Lower lobe of right lung (tissue), 2 donors: Measurements from ENCODE around the gene ADGRG6. TPM values are rescaled to one million over a fixed set of nuclear protein-coding genes. Genes with fewer than 3 reads are reported as not detected.
"Not testable (repeated sequence)": the region's sequence is repeated elsewhere in the genome, so short reads cannot be mapped to it uniquely, and the experiment has no call there.

ENCODE experiments used
- ATAC-seq, 2 donors: fragments of 200-7000 bp; cut with Tn5 transposase; one replicate each; pipeline ENCODE4 v1.9.1; 2020 to 2022; ENCODE audit warnings: mild to moderate bottlenecking in 2 of 2, moderate library complexity in 2 of 2
- DNase-seq: peaks from one replicate; pipeline ENCODE4 v3.0.0-alpha.2; 2020
- H3K27ac ChIP-seq: fragments of 200-600 bp; one replicate; pipeline ENCODE4 v1.8.0; 2022
- H3K27me3 ChIP-seq: fragments of 200-600 bp; one replicate; pipeline ENCODE4 v1.8.0; 2022; ENCODE audit warnings: low read depth
- H3K36me3 ChIP-seq: fragments of 200-600 bp; one replicate; pipeline ENCODE4 v1.8.0; 2022; ENCODE audit warnings: mild to moderate bottlenecking
- H3K4me1 ChIP-seq: fragments of 200-600 bp; one replicate; pipeline ENCODE4 v1.8.0; 2022
- H3K4me3 ChIP-seq: fragments of 200-600 bp; one replicate; pipeline ENCODE4 v1.8.0; 2022; ENCODE audit warnings: mild to moderate bottlenecking
- H3K9me3 ChIP-seq: fragments of 200-600 bp; one replicate; pipeline ENCODE4 v1.8.0; 2022
- intact Hi-C: fragments of 100-400 bp; cut with DNase I; formaldehyde crosslinking; loops from one replicate; pipeline ENCODE4 v1.11.0; 2022
- total RNA-seq: library from RNA; stranded (reverse); fragmentation: NEBNext Ultra II Directional; extraction: Animal tissue kit (Norgen Biotek cat#: 25700); gene quantifications from one replicate; pipeline ENCODE4 v1.2.1, GENCODE V29; 2021
- TF ChIP-seq, protein P1 (sequence below): fragments of 200-600 bp; IDR thresholded peaks from one replicate; pipeline ENCODE4 v1.8.0; 2022; ENCODE audit warnings: antibody characterized with exemption, mild to moderate bottlenecking
- donor health status: DM: no; HTN: yes; CAD: no; lungs with severe emphysema.

Gene ADGRG6
- total RNA-seq, 1 donor from 2014 or later = 35.7 TPM

GRCh38 chr6:142452993-142453392 lies 151.2 kb downstream of the ADGRG6 start:
- H3K9me3 ChIP-seq = no peaks in the 10 kb centered on the region
- no peak for ATAC-seq
- H3K4me1 ChIP-seq = no peaks in the 10 kb centered on the region
- no peaks in the 10 kb centered on the region for H3K27me3 ChIP-seq
- no peak overlapping the region for H3K27ac ChIP-seq
- H3K4me3 ChIP-seq = no peak overlapping the region
- TF ChIP-seq, protein P1, sequence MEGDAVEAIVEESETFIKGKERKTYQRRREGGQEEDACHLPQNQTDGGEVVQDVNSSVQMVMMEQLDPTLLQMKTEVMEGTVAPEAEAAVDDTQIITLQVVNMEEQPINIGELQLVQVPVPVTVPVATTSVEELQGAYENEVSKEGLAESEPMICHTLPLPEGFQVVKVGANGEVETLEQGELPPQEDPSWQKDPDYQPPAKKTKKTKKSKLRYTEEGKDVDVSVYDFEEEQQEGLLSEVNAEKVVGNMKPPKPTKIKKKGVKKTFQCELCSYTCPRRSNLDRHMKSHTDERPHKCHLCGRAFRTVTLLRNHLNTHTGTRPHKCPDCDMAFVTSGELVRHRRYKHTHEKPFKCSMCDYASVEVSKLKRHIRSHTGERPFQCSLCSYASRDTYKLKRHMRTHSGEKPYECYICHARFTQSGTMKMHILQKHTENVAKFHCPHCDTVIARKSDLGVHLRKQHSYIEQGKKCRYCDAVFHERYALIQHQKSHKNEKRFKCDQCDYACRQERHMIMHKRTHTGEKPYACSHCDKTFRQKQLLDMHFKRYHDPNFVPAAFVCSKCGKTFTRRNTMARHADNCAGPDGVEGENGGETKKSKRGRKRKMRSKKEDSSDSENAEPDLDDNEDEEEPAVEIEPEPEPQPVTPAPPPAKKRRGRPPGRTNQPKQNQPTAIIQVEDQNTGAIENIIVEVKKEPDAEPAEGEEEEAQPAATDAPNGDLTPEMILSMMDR = no peak
- no peak for DNase-seq
- no peaks in the 10 kb centered on the region for H3K36me3 ChIP-seq
- intact Hi-C loops = no loop called here

DNA sequence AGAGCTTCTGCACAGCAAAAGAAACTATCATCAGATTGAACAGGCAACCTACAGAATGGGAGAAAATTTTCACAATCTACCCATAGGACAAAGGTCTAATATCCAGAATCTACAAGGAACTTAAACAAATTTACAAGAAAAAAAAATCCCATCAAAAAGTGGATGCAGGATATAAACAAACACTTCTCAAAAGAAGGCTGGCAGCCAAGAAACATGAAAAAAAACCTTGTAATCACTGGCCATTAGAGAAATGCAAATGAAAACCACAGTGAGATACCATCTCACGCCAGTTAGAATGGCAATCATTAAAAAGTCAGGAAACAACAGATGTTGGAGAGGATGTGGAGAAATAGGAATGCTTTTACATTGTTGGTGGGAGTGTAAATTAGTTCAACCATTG lies 152.4 kb downstream of the ADGRG6 start:
- H3K4me3 ChIP-seq, H3K27me3 ChIP-seq, H3K27ac ChIP-seq, H3K36me3 ChIP-seq, H3K4me1 ChIP-seq, DNase-seq, intact Hi-C loops, H3K9me3 ChIP-seq, ATAC-seq: not testable (repeated sequence)

GRCh38 chr6:142454848-142455247 lies 153.0 kb downstream of the ADGRG6 start:
- intact Hi-C loops, H3K9me3 ChIP-seq, DNase-seq, ATAC-seq, H3K27ac ChIP-seq, H3K4me3 ChIP-seq, H3K4me1 ChIP-seq, H3K27me3 ChIP-seq, H3K36me3 ChIP-seq: not testable (repeated sequence)

DNA sequence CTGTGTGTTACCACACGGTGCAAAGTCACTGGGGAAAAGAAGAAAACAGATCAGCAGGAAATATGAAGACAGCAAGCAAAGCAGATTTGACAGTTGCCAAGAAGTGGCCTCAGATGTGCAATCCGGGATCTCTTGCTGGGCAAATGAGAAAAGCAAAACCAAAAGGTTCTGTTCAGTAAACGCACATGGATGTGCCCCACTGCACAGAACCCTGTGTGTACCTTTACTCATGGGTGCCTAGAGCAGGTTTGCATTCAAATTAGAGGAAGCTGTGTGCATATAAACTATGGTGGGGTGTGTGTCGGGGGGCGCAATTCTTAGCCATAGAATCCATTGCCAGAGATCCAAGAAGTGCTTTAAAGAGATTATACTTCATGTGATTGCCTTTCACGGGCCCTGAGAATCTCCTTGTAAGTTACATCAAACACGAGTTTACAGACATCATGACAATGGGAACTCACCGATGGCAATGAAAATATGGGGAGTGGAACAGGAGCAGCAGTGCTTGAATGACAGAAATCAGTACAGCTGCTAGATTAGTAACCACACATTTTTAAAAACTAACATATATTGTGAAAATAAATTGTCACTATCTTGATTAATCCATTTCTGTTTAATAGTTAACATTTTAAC lies 154.3 kb downstream of the ADGRG6 start:
- H3K36me3 ChIP-seq = no peaks in the 10 kb centered on the region
- H3K27me3 ChIP-seq = no peaks in the 10 kb centered on the region
- TF ChIP-seq, protein P1 = no peak
- DNase-seq (no peak), ATAC-seq (no peak)
- H3K9me3 ChIP-seq = no peaks in the 10 kb centered on the region
- H3K27ac ChIP-seq = no peak overlapping the region
- no peak overlapping the region for H3K4me3 ChIP-seq
- no peaks in the 10 kb centered on the region for H3K4me1 ChIP-seq
- intact Hi-C loops = no loop called here

GRCh38 chr6:142457638-142458406 lies 156.0 kb downstream of the ADGRG6 start:
- Histone ChIP-seq H3K27ac (no peak overlapping the region), H3K9me3 (no peaks in the 10 kb centered on the region), H3K27me3 (no peaks in the 10 kb centered on the region), H3K4me3 (no peak overlapping the region), H3K36me3 (no peaks in the 10 kb centered on the region), H3K4me1 (no peaks in the 10 kb centered on the region)
- ATAC-seq = no peak
- TF ChIP-seq, protein P1 = no peak
- intact Hi-C loops = no loop called here
- DNase-seq = no peak

DNA sequence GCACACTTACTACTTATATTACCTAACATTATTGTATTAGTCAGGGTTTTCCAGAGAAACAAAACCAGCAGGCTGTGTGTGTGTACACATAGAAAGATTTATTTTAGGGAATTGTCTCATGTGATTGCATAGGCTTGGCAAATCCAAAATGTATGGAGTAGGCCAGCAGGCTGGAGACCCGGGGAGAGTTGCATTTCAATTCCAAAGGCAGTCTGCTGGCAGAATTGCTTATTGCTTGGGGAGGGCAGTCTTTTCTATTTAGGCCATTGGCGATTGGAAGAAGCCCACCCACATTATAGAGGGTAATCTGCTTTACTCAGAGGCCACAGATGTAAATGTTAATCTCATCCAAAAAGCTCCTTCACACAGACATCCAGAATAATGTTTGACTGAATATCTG lies 157.0 kb downstream of the ADGRG6 start:
- no peak overlapping the region for H3K27ac ChIP-seq
- no peaks in the 10 kb centered on the region for H3K36me3 ChIP-seq
- no peaks in the 10 kb centered on the region for H3K27me3 ChIP-seq
- intact Hi-C loops = no loop called here
- TF ChIP-seq, protein P1 = no peak
- H3K4me3 ChIP-seq = no peak overlapping the region
- ATAC-seq (no peak), DNase-seq (no peak)
- no peaks in the 10 kb centered on the region for H3K4me1 ChIP-seq
- no peaks in the 10 kb centered on the region for H3K9me3 ChIP-seq
